Stimulated activated CD4-positive, alpha-beta T cell treated with anti-CD3 and anti-CD28 coated beads, Interleukin-1b, Interleukin-23, amount 100 ng/mL, for 48 hours (primary cell): ENCODE data around the gene MICAL3.

Experiments used
- DNase-seq: peaks from one replicate; pipeline ENCODE4 v3.0.0-alpha.2; 2020

MICAL3 gene

GRCh38 chr22:17828502-17829080 is 195.8 kb downstream of the MICAL3 start:
- no peak for DNase-seq

DNA sequence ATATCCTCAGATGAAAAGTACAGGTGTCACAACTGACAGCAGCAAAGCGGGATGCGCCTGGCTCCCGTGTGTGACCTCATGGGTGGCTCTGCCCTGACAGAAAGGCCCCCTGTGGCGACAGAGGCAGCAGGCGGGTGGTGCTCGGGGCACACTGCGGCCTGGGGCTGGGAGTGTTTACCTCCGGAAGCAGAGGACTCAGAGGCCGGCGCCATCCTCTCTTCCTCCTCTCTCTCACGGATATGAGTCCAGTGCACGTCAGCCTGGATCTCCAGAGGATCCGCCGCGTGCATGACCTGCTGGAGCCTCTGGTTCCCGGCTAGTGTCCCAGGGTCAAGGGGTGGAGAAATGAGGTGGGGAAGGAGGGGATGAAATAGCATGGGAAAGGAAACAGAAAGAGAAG is 196.9 kb downstream of the MICAL3 start:
- DNase-seq = no peak

- DNase-seq = no peak
Observed at GRCh38 chr22:17825876-17826550, 198.3 kb downstream of the MICAL3 start.

- DNase-seq = no peak
Observed at GRCh38 chr22:17824457-17824856, 199.9 kb downstream of the MICAL3 start.

DNA sequence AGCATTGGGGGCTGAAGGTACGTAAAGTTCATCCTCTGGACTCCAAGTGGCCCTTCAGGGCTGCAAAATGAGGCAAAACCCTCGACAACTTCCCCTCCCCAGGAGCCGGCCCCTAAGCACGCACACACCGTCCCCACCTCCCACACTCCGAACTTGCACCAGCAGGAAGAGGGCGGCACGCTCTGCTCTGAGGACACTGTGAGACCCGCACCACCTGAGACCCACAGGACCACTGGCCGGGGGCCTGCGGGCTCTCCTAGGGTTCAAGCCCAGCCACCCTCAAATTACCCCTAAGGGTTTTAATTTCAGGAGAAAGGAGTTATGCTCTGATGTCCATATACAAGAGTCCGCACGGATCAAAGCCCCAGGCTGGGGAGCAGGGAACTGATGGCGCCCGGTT is 200.4 kb downstream of the MICAL3 start:
- no peak for DNase-seq

- no peak for DNase-seq
Observed at GRCh38 chr22:17823226-17823625, 201.1 kb downstream of the MICAL3 start.

- no peak for DNase-seq
Observed at GRCh38 chr22:17822087-17822486, 202.3 kb downstream of the MICAL3 start.

- no peak for DNase-seq
Observed at GRCh38 chr22:17820879-17821439, 203.4 kb downstream of the MICAL3 start.

DNA sequence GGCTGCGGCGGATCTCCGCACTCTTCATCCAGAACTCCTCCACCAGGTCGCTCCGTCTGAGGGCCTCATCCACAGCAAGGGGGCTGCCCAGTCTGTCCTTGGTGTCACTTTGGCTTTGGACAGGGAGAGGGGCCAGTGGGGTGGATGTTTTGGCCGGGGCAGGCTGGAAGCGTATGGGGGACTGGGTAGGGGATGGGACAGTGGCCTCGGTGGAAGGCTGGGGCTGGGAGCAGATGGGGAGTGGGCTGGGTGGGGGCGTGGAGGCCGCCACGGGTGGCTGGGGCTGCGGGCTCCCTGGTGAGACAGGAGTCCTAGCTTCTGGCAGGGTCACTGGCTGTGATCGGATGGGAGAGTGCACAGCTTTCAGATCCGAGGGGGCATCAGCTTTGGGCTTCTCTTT is 205.7 kb downstream of the MICAL3 start:
- no peak for DNase-seq

DNA sequence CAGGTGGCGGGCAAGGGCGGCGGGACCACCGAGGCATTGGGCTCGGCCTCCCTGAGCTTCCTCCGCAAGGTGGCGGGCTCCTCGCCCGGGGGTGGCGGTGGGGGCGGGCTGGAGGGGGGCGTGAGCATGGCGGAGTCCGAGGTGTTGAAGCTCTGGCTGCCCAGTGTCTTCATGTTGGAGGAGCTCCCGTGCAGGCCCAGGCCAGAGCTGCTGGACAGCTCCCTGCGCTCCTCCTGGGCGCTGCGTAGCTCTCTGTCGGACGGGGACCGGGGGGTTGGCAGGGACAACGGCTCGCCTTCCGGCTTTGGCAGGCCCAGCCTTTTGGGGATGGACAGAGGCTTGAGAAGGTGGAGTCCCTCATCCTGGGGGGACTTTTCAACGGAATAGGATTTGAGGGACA is 206.2 kb downstream of the MICAL3 start:
- DNase-seq = no peak

DNA sequence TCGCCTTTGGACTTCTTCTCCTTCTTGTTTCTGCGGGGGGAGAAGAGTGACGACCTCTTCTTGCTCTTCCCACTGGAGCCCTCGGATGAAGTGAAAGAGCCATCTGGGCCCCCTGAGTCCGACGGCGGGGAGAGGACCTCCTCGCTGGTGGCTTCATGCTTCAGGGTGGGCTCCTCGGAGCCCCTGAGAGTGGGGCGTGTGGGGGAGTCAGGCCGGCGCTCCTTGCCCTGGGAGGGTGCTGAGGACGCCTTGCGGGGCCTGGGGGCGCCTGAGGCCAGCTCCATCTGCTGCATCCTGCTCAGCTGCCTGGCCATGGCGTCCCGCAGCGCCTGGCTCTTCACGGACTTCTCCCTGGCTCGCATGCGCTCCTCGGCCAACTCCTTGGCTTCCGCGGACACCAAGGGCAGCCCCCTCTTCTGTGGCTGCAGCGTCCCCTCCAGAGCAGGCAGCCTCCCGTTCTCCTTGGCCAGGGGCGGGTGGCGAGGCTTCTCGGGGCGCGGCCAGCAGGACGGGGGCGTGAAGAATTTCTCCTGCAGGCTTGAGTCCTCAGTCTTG is 206.8 kb downstream of the MICAL3 start:
- DNase-seq = no peak

- no peak for DNase-seq
Observed at GRCh38 chr22:17817079-17817478, 207.3 kb downstream of the MICAL3 start.

- DNase-seq = no peak
Observed at GRCh38 chr22:17816649-17817048, 207.7 kb downstream of the MICAL3 start.

GRCh38 chr22:17815703-17816254 is 208.6 kb downstream of the MICAL3 start:
- no peak for DNase-seq

- no peak for DNase-seq
Observed at GRCh38 chr22:17814830-17815229, 209.5 kb downstream of the MICAL3 start.

DNA sequence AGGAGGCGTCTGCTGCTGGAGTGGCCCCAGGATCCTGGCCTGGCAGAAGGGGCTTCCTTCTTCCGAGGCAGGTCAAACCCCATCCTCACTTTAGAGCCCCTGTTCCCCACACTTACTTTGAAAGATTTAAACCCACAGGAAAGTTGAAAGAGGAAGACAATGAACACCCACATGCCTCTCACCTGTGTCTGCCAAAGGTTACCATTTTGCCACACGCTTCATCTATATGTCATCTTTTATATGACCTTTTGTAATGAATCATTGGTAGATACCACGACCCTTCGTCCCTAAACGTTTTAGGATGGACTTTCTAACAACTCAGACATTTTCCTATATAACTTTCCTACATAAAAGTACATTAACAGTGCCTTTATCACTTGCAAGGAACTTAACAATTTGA is 210.3 kb downstream of the MICAL3 start:
- no peak for DNase-seq

GRCh38 chr22:17811119-17811518 is 213.2 kb downstream of the MICAL3 start:
- DNase-seq = no peak

GRCh38 chr22:17810570-17811116 is 213.7 kb downstream of the MICAL3 start:
- no peak for DNase-seq

GRCh38 chr22:17808693-17809403 is 215.5 kb downstream of the MICAL3 start:
- DNase-seq = no peak

GRCh38 chr22:17807578-17808410 is 216.6 kb downstream of the MICAL3 start:
- DNase-seq = no peak

DNA sequence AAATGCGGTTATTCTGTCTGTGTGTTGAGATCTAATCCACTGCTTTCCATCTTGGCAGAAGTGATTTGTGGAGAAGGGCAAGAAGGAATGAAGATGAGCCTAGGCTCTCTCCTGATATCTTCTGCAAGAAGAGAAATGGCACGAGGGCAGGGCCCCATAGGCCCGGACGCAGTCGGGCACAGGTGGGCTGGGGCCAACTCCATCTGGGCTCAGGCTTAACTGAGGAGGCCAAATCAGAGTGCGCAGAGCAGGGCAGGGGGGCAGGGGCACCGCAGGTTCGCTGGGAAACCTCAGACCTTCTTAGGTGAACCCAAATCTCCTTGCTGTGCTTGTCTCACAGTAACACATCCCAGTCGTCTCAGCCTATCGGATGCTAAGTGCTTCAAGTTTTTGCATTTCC is 217.3 kb downstream of the MICAL3 start:
- DNase-seq = no peak

GRCh38 chr22:17806437-17806836 is 217.9 kb downstream of the MICAL3 start:
- DNase-seq = no peak
